Stimulated activated CD8-positive, alpha-beta memory T cell treated with anti-CD3 and anti-CD28 coated beads, Interleukin-15, amount 100 ng/mL, for 1 hour (primary cell): Measurements from ENCODE around the gene GPR27.

Experiments
- DNase-seq: peaks from one replicate; pipeline ENCODE4 v3.0.0-alpha.2; 2020; ENCODE audit warnings: low read depth

Gene GPR27

DNA sequence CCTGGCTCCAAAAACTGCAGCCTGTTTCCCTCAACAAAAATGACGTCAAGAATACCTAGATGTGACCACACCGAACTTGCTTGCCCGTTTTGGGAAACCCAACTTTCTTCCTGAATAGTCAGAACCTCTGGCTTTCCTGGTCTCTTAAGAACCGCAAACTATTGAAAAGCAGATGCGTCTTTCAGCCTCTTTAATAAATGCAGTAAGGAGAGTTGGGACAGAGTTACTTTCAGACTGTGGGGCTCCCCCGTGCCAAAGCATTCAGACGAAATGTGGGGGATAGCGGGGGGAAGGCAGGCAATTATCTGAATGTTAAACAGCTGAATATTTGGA lies 32.5 kb downstream of the GPR27 start:
- no peak for DNase-seq

DNA sequence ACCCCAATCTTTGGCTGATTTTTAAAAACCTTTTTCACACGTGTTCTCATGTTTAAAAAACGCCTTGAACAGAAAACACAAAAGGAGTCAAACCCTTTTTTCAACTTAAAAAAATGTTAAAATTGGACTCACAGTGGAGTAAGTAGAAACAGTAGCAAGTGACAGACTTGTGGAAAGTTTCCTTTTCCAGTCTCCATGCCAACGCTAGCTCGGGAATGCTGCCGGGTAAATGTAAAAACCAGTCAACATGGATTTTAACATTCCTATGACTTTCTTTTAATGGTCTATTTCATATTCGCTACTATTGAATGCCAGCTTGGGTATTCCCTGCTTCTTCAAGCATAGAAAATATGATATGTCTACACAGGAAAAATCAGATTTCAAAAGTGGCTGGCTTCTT lies 32.9 kb downstream of the GPR27 start:
- DNase-seq = no peak

DNA sequence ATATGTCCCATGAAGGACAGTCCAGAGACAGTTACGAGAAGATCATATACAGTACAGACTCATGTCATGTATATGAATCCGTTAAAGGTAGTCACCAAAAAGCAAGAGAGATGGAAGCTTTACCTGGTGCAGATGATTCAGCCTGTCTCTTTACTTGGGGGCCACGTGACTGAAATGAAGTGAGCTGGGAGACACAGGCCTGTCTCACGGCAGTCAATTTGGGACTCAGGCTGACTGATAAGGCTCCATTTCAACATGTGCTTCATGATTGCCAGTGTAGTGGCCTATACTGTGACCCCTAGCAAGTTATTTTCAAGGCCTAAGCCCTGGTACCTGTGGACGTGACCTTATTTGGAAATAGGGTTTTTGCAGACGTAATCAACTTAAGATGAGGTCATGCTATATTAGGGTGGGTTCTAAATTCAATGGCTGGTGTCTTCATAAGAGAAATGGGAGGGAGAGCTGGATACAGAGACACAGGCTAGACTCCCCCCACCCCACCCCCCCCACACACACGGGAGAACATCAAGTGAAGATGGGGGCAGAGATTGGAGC lies 34.3 kb downstream of the GPR27 start:
- DNase-seq = no peak

DNA sequence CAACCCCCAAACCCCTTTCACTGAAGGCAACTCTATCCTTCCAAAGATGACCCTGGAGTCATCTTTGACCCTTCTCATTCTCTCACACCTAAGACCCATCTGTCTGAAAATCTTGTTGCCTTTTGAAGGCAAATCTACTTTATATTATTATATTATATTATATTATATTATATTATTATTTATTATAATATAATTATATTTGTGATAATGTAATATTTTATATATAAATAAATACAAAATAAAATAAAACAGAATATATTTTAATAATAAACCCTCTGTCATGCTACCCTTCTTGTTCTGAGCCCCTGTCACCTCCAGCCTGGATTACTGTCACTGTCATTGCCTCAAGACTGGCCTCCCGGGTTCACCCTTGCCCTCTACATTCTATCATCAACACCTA lies 36.3 kb downstream of the GPR27 start:
- no peak for DNase-seq

DNA sequence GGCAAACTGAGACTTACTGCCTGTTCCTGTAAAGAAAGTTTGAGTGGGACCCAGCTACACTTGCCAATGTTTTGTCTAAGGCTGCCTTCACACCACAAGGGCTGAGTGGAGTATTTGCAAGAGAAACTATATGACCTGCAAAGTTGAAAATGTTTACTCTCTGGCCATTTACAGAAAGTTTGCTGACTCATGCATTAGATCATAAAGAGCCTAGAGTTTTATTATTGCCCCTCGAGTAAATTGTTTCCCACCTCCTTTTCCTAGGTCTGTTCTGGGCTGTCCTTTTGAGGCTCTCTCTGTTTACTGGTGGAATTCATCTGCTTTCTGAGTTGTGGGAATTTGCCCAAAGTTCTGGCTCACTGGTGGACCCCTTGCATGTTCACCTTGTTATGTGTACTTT lies 38.0 kb downstream of the GPR27 start:
- no peak for DNase-seq

DNA sequence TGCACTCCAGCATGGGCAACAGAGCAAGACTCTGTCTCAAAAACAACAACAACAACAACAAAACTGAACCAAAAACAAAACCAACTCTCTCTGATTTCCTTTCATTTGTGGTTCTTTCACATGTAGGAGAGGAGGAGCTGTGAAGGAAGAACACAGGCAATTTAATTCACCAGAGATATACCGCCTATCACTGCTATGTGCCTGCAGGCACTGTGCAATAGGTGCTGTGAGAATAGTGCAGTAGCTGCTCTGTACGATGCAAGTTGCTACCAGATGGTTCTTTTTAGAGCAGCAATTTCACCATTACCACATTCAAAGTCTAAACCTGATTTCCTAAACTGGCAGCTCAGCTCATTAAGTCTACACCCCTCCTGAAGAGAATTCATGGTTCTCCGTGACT lies 42.6 kb downstream of the GPR27 start:
- no peak for DNase-seq

DNA sequence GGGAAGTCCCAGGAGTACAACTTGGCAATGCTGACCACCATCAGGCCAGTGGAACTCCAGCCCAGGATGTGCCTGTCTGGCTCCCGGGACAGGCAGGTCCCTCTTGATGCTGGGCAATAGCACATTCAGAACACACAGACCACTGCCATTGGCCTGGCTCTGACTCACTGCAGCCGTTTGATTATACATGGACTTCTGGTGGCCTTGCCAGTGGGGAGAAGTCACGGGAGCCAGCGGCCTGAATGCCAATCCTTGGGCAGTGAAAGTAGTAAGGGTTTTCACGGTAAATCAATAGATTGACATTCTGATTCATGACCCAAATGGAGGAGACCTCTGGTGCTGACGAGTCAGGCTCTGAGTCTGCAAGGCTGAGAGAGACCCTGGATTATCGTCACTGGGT lies 43.8 kb downstream of the GPR27 start:
- DNase-seq = no peak

DNA sequence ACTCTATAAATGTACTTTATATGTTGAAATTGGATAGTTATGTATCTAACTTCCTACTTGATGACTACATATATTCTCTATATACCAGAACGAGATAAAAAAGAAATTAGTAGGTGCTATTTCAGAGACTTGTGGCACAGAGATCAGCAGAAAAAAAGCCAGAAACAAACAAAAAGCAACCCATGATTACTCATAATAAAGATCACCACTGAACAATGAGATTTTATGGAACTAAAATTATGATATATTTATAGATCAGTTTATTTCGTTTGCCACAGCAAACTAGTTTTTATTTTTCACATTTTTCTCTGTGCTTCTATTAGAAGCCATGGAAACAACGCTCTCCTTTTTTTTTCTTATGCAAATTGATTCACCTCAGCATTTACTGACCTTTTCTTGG lies 46.4 kb downstream of the GPR27 start:
- DNase-seq = no peak

DNA sequence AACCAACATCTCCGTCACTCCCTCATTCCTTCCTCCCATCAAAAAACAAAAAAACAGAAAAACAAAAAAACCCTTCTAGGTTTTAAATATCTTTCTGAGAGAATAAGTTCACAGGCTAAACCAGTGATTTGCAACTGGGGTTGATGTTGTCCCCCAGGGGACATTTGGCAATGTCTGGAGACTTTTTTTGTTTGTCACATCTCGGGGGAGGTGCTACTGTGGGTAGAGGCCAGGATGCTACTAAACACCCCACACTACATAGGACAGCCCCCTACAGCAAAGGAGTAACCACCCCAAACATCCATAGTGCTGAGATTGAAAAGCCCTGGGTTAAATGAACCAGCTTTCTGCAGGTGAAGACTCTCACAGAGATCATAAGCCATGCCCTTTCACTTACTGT lies 48.3 kb downstream of the GPR27 start:
- no peak for DNase-seq

DNA sequence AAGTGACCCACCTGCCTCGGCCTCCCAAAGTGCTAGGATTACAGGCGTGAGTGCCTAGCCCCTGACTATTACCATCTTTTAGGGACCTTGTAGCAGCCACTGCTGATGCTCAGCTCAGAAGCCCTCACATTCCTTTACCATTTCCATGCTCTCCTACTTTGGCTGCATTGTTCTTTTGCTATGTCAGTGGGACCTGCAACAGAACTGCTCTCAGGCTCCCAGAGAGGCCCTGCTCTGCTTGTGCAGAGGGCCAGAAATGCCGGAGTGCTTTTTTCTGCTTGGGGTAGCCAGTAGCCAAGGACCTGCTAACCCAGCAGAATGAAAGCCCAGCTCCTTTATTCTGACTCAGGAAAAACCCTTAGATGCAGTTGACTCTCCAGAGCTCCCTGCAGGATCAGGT lies 49.6 kb downstream of the GPR27 start:
- no peak for DNase-seq

DNA sequence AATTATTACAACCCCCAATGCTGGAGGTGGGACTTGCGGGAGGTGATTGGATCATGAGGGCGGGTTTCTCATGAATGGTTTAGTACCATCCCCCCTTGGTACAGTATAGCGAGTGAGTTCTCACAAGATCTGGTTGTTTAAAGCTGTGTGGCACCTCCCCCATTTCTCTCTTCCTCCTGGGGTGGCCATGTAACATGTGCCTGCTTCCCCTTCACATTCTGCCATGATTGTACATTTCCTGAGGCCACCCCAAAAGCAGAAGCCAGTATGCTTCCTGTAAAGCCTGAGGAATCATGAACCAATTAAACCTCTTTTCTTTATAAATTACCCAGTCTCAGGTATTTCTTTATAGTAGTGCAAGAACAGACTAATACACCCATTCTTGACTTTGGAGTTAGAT lies 51.5 kb downstream of the GPR27 start:
- no peak for DNase-seq

DNA sequence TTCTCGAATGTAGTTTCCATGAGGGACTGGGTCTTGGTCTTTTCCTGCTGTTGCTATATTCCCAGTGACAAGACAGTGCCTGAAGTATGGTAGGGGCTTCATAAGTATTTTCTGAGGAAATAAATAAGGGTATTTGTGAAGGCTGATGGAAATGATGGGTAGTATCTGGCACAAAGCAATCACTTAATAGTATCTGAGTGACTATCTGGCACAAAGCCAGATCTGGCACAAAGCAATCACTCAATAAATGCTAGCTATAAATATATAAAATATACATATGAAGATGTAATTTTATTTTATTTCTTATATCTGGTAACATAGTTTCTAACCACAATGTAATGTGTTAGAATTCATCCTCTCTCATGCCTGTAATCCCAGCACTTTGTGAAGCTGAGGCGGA lies 52.0 kb downstream of the GPR27 start:
- no peak for DNase-seq
